GM12801 (cell line): Measurements from ENCODE around the gene PLA2G12A.

Source experiments
- CTCF ChIP-seq: IDR thresholded peaks from one replicate; pipeline ENCODE4 v1.5.1; 2011; ENCODE audit warnings: control low read depth; ENCODE audit not compliant: insufficient read length; ENCODE audit errors: extremely low read depth

PLA2G12A gene

GRCh38 chr4:109703664-109704361 lies 26.1 kb downstream of the PLA2G12A start:
- no peak for TF ChIP-seq CTCF

GRCh38 chr4:109702950-109703663 lies 26.8 kb downstream of the PLA2G12A start, which contains the start of gene CASP6:
Gene CASP6, minus strand, starts transcription at chr4:109703445. Its CDS starts 50 bp downstream, at chr4:109703395.
- no peak for TF ChIP-seq CTCF

GRCh38 chr4:109701566-109702410 lies 28.1 kb downstream of the PLA2G12A start:
- TF ChIP-seq CTCF, result no peak

- no peak for TF ChIP-seq CTCF
Observed at GRCh38 chr4:109699553-109700225, 30.2 kb downstream of the PLA2G12A start.

GRCh38 chr4:109698656-109699055 lies 31.2 kb downstream of the PLA2G12A start:
- no peak for TF ChIP-seq CTCF

- no peak for TF ChIP-seq CTCF
Observed at GRCh38 chr4:109691411-109691920, 38.4 kb downstream of the PLA2G12A start.
